Stimulated activated CD4-positive, alpha-beta T cell treated with anti-CD3 and anti-CD28 coated beads, Interleukin-12 subunit alpha, Interleukin-12 subunit beta, amount 100 ng/mL, for 4 hours (primary cell): Measurements from ENCODE around the gene SEC24C.
A peak's percentile ranks its signal among the peaks of the same experiment; 100 is the strongest.

ENCODE experiments used
- DNase-seq: peaks from one replicate; pipeline ENCODE4 v3.0.0-alpha.2; 2020

SEC24C gene

DNA sequence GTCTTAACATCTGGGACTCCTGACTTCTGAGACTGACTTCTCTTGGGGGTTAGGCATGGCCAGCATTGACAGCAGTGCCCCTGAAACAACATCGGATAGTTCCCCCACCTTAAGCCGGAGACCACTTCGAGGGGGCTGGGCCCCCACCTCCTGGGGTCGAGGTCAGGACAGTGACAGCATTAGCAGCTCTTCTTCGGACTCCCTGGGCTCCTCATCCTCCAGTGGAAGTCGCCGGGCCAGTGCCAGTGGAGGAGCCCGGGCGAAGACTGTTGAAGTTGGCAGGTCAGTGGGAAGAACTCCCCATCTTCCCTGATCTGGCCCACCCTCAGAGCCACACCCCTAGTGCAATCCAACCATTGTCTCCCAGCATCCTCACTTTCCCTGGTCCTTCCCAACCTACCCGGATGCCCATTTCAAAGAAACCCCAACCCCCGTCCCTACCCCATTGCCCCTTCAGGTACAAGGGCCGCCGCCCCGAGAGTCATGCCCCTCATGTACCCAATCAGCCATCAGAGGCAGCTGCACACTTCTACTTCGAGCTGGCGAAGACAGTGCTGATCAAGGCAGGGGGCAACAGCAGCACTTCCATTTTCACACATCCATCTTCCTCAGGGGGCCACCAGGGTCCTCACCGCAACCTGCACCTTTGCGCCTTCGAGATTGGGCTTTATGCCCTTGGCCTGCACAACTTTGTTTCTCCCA, 53.3 kb downstream of the SEC24C start:
- no peak for DNase-seq

DNA sequence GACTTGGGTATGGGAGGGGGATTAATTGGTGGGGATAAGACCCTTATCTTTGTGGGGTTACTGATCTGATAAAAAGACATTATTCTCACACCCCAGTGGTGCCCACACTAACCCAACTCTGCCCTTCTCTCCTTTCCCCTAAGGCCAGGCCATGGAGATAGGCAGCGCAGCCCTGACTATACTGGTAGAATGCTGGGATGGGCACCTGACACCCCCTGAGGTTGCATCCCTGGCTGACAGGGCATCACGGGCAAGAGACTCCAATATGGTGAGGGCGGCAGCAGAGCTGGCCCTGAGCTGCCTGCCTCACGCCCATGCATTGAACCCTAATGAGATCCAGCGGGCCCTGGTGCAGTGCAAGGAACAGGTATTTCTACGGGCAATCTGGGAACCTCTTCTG, 53.9 kb downstream of the SEC24C start:
- DNase-seq, result no peak

DNA sequence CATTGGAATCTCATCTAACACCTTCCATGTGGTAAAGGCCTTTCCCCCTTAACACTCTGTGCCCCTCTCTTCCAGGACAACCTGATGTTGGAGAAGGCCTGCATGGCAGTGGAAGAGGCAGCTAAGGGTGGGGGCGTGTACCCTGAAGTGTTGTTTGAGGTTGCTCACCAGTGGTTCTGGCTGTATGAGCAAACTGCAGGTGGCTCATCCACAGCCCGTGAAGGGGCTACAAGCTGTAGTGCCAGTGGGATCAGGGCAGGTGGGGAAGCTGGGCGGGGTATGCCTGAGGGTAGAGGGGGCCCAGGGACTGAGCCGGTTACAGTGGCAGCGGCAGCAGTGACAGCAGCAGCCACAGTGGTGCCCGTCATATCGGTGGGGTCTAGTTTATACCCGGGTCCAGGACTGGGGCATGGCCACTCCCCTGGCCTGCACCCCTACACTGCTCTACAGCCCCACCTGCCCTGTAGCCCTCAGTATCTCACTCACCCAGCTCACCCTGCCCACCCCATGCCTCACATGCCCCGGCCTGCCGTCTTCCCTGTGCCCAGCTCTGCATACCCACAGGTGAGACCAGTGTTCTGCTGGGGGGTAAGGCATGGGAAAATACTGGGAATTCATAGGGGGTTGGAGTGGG, 54.9 kb downstream of the SEC24C start:
- DNase-seq, result no peak

DNA sequence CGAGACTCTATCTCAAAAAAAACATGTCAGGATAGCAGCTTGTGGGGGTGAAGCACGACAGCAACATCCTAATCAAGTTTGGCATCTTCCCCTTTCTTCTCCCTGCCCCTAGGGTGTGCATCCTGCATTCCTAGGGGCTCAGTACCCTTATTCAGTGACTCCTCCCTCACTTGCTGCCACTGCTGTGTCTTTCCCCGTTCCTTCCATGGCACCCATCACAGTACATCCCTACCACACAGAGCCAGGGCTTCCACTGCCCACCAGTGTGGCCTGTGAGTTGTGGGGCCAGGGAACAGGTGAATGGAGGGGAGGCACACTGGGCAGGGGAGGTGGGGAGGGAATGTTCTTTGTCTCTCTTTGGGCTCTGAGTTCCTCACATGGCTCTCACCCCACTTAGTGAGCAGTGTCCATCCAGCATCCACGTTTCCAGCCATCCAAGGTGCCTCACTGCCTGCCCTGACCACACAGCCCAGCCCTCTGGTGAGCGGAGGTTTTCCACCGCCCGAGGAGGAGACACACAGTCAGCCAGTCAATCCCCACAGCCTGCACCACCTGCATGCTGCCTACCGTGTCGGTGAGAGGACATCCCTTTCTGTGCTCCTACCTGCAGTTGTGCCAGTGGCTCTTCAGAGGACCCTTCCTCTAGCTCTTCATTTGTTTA, 55.9 kb downstream of the SEC24C start:
- no peak for DNase-seq

DNA sequence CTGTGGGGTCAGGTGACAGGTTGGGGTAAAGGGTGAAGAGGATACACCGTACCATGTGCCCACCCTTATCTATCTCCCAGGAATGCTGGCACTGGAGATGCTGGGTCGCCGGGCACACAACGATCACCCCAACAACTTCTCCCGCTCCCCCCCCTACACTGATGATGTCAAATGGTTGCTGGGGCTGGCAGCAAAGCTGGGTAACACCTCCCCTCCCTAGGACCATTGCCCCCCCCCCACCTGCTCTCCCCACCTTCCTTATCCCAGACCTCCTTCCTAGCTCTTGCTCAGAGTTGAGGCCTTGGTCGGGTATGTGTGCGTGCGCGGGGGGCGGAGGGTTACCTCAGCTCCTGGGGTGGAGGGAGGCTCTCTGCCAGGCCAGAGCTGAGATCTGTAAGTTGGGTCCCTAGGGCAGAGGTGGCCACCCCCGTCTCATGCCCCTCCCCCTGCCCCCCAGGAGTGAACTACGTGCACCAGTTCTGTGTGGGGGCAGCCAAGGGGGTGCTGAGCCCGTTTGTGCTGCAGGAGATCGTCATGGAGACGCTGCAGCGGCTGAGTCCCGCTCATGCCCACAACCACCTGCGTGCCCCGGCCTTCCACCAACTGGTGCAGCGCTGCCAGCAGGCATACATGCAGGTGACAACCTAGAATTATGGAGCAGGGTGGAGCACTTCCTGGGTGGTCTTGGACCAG, 56.5 kb downstream of the SEC24C start:
- no peak for DNase-seq

DNA sequence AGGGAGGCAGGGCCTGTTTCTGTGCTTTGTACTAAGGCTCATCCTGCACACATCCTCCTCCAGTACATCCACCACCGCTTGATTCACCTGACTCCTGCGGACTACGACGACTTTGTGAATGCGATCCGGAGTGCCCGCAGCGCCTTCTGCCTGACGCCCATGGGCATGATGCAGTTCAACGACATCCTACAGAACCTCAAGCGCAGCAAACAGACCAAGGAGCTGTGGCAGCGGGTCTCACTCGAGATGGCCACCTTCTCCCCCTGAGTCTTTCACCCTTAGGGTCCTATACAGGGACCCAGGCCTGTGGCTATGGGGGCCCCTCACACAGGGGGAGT, 57.0 kb downstream of the SEC24C start:
- no peak for DNase-seq

DNA sequence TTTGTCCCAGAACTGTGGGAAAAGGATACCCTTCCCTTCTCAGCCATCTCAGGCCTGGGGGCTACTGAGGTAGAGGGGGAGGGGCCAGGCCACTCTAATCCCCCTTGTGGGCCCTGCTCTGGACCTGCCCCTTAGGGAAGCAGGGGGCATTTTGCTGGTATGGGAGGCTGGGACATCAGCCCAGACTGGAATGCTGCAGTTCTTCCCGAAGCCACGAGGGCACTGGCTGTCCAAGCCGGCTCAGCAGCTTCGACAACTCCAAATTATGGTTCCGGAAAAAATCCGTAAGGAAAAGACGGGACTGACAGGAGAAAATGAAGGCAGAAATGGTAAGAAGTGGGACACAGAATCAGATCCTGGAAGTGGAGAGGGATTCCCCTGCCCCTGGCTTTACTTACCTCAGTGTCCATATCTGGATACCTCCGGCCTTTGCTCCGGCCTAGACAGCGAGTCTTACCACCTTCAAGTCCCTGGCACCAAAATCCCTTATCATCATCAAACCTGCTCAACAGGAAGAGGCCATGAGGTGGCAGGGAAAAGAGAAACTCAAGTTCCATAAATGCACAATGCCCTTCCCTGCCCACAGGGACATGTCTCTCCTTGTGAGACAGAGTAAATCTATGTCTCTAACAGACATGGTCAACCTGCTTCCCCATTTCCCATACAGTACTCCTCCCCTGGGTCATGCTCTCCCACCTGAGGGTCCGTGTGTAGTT, 58.3 kb downstream of the SEC24C start:
- no peak for DNase-seq

DNA sequence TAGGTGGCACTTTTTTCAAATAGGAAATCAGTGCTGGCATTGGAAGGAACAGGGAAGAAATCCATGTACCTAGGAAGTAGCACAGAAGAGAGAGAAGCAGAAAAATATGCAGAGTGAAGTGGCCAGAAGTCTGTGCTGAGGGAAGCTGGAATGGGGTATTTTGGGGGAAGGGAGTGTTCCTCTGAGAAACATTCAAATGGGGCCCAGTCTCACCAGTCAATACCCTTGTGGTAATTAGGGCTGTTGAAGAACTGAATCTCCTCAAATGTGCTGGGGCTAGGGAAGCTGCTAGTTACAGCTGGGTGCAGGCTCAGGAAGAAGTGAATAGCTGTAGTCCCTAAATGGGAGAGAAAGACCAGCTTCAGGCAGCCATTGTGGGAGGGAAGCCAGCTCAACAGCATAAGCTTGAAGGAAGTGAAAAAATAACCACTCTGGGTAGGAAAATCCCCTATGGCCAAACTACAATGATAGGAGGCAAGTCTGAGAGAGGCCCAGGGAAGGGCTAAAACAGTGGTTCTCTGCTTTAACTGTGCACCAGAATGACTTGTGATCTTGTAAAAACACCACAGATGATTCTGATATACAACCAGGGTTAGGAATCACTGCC, 59.6 kb downstream of the SEC24C start:
- no peak for DNase-seq

DNA sequence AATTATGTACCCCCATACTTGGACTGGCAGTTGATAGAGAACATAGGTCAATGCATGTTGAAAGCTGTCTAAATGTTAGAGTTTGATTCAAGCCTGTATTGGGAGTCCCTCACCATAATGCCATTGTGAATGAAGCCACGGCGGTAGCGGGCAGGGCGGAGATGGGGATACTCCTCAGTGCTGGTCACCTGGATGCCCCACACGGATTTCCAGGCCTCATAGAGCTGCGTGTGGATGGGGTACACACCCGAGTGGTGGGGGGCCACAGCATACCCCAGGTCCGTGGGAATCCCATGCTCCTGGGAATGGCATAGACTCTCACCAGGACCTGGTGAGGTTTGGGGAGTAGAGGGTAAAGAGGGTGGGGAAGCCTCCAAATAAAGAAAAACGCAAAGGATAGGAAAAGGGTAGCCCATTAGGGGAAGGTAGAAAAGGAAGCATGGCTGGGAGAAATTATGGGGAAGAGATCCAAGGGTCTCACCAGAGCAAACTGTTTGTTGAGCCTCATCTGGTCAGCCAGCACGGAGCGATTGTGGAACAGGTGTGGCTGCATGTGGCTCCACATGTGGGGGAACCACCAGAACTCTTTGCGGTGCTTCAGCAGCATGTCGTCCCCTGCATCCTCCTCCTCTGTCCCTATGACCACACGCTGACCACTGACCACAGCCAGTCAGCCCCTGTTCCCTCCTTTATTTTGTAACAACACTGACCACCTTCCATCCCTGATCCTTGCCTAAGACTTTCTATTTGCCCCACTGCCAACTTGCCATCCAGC, 62.2 kb downstream of the SEC24C start:
- no peak for DNase-seq

DNA sequence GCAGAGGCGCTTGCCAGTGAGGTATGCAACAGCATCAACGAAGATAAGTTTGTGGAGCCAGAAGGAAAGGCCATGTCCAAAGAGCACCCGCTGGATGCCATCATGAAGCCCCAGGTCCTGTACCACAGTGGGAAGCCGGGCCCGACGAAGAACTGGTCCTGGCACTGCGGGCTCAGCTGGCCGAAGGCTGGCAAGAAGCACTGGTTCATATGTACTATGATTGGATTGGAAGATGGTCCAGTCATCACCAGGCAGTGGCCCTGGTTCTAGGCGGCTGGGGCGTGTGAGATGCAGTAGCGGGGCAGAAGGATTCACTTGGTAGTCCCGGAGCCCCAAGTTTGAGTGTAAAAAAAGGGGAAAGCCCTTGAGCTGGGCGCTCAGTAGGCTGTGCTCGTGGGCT, 63.3 kb downstream of the SEC24C start:
- no peak for DNase-seq

DNA sequence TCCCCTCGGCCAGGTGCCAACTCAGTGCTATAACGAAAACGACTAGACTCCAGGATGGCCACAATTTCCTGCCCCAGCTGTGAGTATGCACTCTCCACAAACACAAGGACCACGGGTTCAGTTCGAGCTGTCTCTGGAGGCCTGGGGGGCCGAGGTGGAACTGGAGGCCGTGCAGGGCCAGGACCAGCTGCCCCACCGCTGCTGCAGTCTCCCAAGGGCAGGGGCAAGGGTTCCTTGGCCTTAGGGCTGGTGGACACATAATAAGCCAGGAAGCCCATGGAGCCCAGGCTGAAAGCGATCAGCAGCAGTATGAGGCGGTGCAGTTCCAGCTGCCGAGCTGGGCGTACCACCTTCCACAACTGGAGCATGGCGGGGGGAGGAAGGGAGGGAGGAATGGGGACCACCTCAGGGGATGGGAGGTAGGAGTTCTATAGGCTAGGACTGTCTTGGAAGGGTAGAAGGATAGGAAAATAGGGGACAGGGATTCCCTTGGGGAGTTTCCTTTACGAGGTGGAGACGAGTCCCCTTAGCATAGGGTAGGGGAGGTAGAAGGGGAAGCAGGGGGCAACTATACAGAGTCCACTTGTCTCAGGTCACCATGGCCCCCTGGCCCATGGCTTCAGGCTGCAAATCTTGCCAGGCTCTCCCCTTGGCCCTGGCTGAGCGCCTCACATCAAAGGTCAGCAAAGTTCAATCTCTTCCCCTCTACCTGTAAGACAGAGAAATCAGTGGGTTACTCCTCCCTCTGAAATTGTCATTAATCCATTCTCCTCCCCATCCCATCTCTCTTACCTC, 64.0 kb downstream of the SEC24C start:
- DNase-seq, result no peak

DNA sequence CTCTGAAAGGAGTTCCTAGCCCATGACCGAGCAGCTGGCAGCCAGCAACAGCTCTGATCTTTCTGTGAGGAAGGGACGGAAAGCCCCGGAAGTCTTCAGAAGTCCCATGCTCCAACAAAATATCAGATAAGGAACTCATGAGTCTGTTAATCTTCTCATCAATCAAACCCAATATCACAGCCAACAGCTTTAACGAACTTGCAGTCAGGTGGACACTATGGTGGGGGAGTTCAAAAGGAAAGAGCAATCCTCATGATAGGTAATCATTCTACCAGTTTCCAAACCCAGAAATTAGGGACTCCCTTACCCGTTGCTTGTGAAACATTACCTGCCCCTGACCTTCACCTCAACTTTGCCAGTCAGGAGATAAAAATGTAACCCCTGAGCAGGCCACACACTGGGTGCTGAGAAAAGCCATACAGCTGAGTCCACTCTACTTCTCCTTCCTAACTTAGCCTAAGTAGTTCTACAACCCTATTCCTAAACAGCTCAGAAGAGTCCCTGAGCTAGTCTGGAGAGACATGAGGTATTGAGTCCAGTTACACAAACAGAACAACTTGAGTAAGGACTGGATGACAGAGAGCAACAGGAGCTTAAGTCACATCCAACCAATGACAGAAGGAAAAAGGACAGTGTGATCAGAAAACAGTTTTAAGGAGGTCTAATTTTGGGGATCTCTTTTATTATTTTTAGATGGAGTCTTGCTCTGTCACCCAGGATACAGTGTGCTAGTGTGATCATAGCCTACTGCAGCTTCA, 65.1 kb downstream of the SEC24C start:
- no peak for DNase-seq

DNA sequence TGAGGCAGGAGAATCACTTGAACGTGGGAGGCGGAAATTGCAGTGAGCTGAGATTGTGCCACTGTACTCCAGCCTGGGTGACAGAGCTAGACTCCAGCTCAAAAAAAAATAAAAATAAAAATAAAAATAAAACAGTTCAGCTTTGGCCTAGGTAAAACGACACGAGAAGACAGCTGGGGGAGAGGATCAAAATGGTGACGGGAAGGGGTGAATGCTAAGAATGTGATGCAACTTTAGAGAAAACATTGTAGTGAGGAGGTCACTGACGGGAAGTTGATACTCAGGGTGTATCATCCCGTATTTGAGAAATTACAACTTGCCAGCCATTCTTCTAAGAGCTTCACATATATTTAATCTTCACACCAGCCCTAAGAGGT, 66.2 kb downstream of the SEC24C start:
- no peak for DNase-seq

DNA sequence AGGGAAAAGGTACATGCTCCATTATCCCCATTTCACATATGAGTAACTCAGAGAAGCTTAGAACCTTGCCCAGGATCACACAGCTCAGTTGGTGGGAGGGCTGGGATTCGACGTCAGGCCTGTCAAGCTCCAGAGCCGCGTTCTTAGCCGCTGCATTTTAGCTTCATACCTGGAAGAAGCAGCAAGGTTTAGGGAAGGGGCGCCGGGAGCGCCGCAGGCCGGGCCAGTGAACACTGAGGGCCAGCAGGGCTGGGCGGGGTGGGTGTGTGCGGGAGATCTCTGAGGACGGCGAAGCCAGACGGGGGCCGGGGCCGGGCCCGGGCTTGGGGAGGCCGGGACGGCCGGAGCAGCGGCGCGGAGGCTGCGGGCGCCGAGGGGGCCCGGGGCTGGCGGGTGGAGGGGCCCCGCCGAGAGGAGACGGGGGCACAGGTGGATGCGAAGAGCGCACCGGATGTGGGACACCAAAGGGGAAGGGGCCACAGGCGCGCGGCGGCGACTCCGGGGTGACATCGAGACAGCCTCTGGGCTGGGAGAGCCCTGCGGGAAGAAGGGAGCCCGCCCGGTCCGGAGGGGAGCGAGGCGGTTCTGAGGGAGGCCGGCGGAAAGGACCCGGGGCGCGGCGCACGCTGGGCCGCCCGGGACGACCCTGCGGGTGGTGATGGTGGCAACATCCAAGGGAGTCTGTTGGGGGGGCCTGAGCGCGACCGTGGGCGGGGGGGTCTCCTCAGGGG, 66.7 kb downstream of the SEC24C start:
- peak; percentile 55 for DNase-seq

DNA sequence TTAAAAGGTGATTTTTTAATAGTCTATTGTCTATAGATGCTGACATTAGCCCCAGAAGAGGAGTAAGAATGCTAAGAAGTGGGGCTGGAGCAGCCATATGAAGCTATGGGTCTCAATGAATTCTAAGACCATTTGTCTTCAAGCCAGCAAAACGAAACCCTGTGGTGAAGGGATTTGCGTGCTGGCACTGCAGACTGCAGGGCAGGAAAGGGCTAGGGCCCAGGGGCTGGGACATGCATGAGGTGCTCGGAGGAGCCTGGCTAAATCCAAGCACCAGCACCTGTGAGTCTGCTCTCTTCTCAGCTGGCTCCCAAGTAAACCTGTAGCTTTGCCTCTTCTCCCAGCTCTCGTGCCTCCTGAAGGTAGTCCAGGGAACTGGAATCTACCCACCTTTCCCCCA, 68.5 kb downstream of the SEC24C start:
- no peak for DNase-seq

DNA sequence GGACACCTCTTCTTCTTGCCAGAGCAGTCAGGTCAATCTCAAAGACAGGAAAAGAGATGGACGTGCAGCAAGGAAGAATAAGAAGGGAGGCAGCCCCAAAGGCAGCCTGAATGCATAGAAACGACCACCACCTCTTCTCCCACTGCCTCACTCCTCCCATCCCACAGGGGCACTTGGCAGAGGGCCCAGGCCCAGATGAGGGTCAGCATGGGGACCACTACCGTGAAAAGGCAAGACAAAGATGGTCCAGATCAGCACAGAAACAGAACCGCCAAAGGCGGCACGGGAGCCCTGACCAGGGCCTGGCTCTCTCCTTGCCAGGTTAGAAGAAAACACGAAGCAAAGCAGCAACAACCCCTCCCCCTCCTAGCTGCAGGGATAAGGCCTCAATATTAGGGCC, 69.2 kb downstream of the SEC24C start:
- DNase-seq, result no peak

DNA sequence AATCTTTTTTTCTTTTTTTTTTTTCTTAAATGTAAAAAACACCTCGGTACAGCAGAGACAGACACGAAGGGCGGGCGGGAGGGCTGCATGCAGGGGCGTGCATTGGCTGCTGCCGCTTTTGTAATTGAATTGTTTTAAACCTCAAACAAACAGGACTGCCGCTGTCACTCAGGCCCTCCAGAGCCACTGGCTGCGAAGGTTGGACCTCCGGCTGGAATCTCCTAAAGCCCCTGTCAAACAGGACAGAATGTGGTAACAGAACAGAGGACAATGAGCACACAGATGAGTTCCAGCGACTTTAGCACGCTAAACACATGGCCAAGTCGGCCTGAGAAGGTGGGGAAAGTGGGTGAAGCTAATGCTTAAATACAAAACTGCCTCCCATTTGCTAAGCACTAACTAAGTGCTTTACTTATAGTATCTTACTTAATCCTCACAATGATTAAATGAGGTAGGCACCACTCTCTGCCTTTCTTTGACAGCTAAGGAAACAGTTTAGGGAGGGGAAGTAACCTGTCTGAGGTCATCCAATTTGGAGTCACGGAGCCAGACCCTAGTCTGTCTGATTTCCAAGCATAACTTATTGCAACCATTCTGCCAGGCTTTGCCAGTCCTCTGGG, 70.2 kb downstream of the SEC24C start:
- no peak for DNase-seq

DNA sequence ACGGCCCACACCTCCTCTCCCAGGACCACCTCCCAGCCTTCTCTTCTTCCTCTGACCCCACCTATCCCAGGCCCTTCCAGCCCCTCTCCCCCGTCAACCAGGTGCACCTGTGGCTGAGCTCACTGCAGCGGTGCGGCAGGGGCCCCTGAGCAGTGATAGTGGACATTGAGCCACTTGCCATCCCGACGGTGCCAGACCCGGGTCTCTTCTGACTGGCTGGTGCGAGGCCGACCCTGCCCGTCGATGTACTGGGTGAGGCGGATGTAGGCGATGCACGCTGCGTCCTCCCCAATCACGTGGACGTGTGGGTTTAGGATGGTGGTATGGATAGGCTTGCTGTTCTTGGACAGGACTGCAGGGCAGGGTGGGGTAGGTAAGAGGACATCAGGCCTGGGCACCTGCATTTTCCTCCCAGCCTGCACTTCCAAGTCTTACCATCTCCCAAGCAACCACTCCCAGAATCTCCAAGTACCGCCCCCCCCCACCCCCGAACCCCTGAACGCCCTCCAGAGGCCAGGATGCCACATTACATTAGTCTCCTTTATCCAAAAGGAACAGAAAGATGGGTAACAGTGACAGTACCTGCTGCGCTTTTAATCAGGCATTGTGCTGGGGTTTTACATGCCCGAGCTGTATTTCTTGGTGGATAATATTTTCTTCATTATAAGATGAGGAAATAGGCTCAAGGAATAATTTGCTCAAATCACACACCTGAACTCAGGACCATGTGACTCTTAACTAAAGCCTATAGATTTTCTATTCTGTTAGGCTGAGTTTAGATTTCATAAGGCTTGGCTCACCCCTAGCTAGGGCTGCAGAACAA, 70.9 kb downstream of the SEC24C start:
- DNase-seq, result no peak

DNA sequence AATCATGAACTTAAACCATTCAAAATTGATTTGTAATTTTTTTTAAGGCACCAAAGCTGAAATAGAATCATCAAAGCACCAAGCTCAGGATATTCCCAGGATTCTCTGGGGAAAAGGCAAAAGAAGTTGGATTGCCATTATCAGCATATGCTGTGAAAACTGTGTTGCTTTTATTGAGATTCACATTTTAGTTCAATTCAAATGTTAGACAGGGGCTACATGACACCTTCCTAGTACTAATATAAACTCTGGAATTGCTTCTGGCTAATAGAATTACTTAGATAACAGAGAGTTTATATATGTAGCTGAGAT, 71.5 kb downstream of the SEC24C start:
- DNase-seq, result no peak
